Effector memory CD8-positive, alpha-beta T cell (primary cell): ENCODE results near the gene RCE1.
A peak's percentile ranks its signal among the peaks of the same experiment; 100 is the strongest.

Source experiments
- ATAC-seq: fragments of 150-1000 bp; cut with Tn5 transposase; replicated peaks from 2 replicates; pipeline ENCODE4 v1.10.0; 2021; ENCODE audit warnings: mild to moderate bottlenecking, moderate library complexity
- DNase-seq, 3 experiments: peaks; one replicate each; pipeline ENCODE4 v3.0.0; 2021
- H3K27ac Mint-ChIP-seq, 2 donors: one replicate each; pipeline ENCODE4 v1.8.0; 2022; ENCODE audit warnings: mild to moderate bottlenecking in 2 of 2, mixed read lengths in 2 of 2, moderate library complexity in 2 of 2
- H3K27me3 Mint-ChIP-seq, 2 donors: one replicate each; pipeline ENCODE4 v1.8.0; 2022; ENCODE audit warnings: mixed read lengths in 2 of 2
- H3K36me3 Mint-ChIP-seq: one replicate; pipeline ENCODE4 v1.8.0; 2022; ENCODE audit warnings: mild to moderate bottlenecking, moderate library complexity, mixed read lengths; ENCODE audit not compliant: insufficient read depth
- H3K4me1 Mint-ChIP-seq, 2 donors: one replicate each; pipeline ENCODE4 v1.8.0; 2022; ENCODE audit warnings: low read depth in 2 of 2, mixed read lengths in 2 of 2
- H3K4me3 Mint-ChIP-seq, 2 donors: one replicate each; pipeline ENCODE4 v1.8.0; 2022; ENCODE audit warnings: mild to moderate bottlenecking in 2 of 2, mixed read lengths in 2 of 2, moderate library complexity in 2 of 2
- H3K9me3 Mint-ChIP-seq, 2 donors: one replicate each; pipeline ENCODE4 v1.8.0; 2022; ENCODE audit warnings: mixed read lengths in 2 of 2

The RCE1 gene

GRCh38 chr11:66834943-66835342 is 8.3 kb upstream of the RCE1 start:
- H3K4me1 Mint-ChIP-seq, result peaks cover 10 to 12% of the 10 kb centered on the region in 2 donors
- peak overlapping the region in 1 of 2 donors; percentile 42 for H3K27ac Mint-ChIP-seq
- H3K36me3 Mint-ChIP-seq, result peaks cover 8% of the 10 kb centered on the region
- H3K4me3 Mint-ChIP-seq, result no peak overlapping the region
- ATAC-seq (no peak), DNase-seq (no peak)
- no peaks in the 10 kb centered on the region for H3K27me3 Mint-ChIP-seq
- H3K9me3 Mint-ChIP-seq, result no peaks in the 10 kb centered on the region

GRCh38 chr11:66835768-66836405 is 7.4 kb upstream of the RCE1 start:
- Mint-ChIP-seq H3K4me1 (peaks cover 19 to 21% of the 10 kb centered on the region in 2 donors), H3K9me3 (no peaks in the 10 kb centered on the region), H3K36me3 (peaks cover 10% of the 10 kb centered on the region), H3K4me3 (no peak overlapping the region), H3K27me3 (no peaks in the 10 kb centered on the region), H3K27ac (peak overlapping the region in 1 of 2 donors; percentile 24)
- DNase-seq (no peak), ATAC-seq (no peak)

GRCh38 chr11:66840317-66841091 is 2.7 kb upstream of the RCE1 start:
- Mint-ChIP-seq H3K27me3 (no peaks in the 10 kb centered on the region), H3K36me3 (peaks cover 30% of the 10 kb centered on the region), H3K4me3 (no peak overlapping the region), H3K9me3 (no peaks in the 10 kb centered on the region), H3K27ac (peak overlapping the region; percentile 74 to 98), H3K4me1 (peaks cover 42 to 46% of the 10 kb centered on the region in 2 donors)
- no peak for ATAC-seq
- DNase-seq, result no peak

GRCh38 chr11:66841861-66842260 is 1.4 kb upstream of the RCE1 start:
- peaks cover 42 to 46% of the 10 kb centered on the region in 2 donors for H3K4me1 Mint-ChIP-seq
- H3K4me3 Mint-ChIP-seq, result peak overlapping the region; percentile 97
- ATAC-seq (no peak), DNase-seq (no peak)
- no peaks in the 10 kb centered on the region for H3K27me3 Mint-ChIP-seq
- no peaks in the 10 kb centered on the region for H3K9me3 Mint-ChIP-seq
- H3K27ac Mint-ChIP-seq, result peak overlapping the region; percentile 98
- peaks cover 40% of the 10 kb centered on the region for H3K36me3 Mint-ChIP-seq

GRCh38 chr11:66842501-66842895 is 743 bp upstream of the RCE1 start:
- no peak for ATAC-seq

GRCh38 chr11:66843776-66844495 is 695 bp downstream of the RCE1 start:
- peaks cover 40 to 45% of the 10 kb centered on the region in 2 donors for H3K4me1 Mint-ChIP-seq
- DNase-seq, result no peak
- peaks cover 36% of the 10 kb centered on the region for H3K36me3 Mint-ChIP-seq
- H3K9me3 Mint-ChIP-seq, result no peaks in the 10 kb centered on the region
- peak overlapping the region; percentile 97 for H3K4me3 Mint-ChIP-seq
- no peak for ATAC-seq
- no peaks in the 10 kb centered on the region for H3K27me3 Mint-ChIP-seq
- peak overlapping the region; percentile 98 for H3K27ac Mint-ChIP-seq

More at GRCh38 chr11:66842501-66842895, 743 bp upstream of the RCE1 start:
- H3K9me3 Mint-ChIP-seq, result no peaks in the 10 kb centered on the region
- H3K4me1 Mint-ChIP-seq, result peaks cover 42 to 46% of the 10 kb centered on the region in 2 donors
- peak overlapping the region; percentile 98 for H3K27ac Mint-ChIP-seq
- H3K4me3 Mint-ChIP-seq, result peak overlapping the region; percentile 97
- H3K27me3 Mint-ChIP-seq, result no peaks in the 10 kb centered on the region
- no peak for DNase-seq
- peaks cover 36% of the 10 kb centered on the region for H3K36me3 Mint-ChIP-seq

GRCh38 chr11:66844496-66845142 is 1.4 kb downstream of the RCE1 start:
- Mint-ChIP-seq H3K4me1 (peaks cover 34 to 39% of the 10 kb centered on the region in 2 donors), H3K36me3 (peaks cover 38% of the 10 kb centered on the region), H3K9me3 (no peaks in the 10 kb centered on the region)

GRCh38 chr11:66845143-66845875 is 2.1 kb downstream of the RCE1 start:
- H3K36me3 Mint-ChIP-seq, result peaks cover 44% of the 10 kb centered on the region
- DNase-seq, result no peak
- peaks cover 29 to 36% of the 10 kb centered on the region in 2 donors for H3K4me1 Mint-ChIP-seq
- no peaks in the 10 kb centered on the region for H3K9me3 Mint-ChIP-seq
- H3K27me3 Mint-ChIP-seq, result no peaks in the 10 kb centered on the region
- ATAC-seq, result no peak
- H3K27ac Mint-ChIP-seq, result peak overlapping the region; percentile 98
- H3K4me3 Mint-ChIP-seq, result peak overlapping the region; percentile 27 to 97

More at GRCh38 chr11:66844496-66845142, 1.4 kb downstream of the RCE1 start:
- Mint-ChIP-seq H3K27ac (peak overlapping the region; percentile 98), H3K27me3 (no peaks in the 10 kb centered on the region), H3K4me3 (peak overlapping the region; percentile 97)
- DNase-seq (no peak), ATAC-seq (no peak)

GRCh38 chr11:66845876-66846212 is 2.6 kb downstream of the RCE1 start:
- DNase-seq, result no peak
- Mint-ChIP-seq H3K27me3 (no peaks in the 10 kb centered on the region), H3K36me3 (peaks cover 44% of the 10 kb centered on the region), H3K4me1 (peaks cover 24 to 30% of the 10 kb centered on the region in 2 donors), H3K27ac (peak overlapping the region in 1 of 2 donors; percentile 23), H3K4me3 (no peak overlapping the region), H3K9me3 (no peaks in the 10 kb centered on the region)
- no peak for ATAC-seq

- Mint-ChIP-seq H3K36me3 (peaks cover 44% of the 10 kb centered on the region), H3K27ac (no peak overlapping the region), H3K4me1 (peaks cover 19 to 24% of the 10 kb centered on the region in 2 donors), H3K4me3 (peak overlapping the region in 1 of 2 donors; percentile 33), H3K27me3 (no peaks in the 10 kb centered on the region), H3K9me3 (no peaks in the 10 kb centered on the region)
- DNase-seq, result no peak
- no peak for ATAC-seq
These were observed 3.4 kb downstream of the RCE1 start for GRCh38 chr11:66846671-66847091.

GRCh38 chr11:66847461-66848232 is 4.4 kb downstream of the RCE1 start:
- H3K4me3 Mint-ChIP-seq, result no peak overlapping the region
- no peak overlapping the region for H3K27ac Mint-ChIP-seq
- H3K4me1 Mint-ChIP-seq, result peaks cover 10 to 15% of the 10 kb centered on the region in 2 donors
- no peak for DNase-seq
- no peaks in the 10 kb centered on the region for H3K9me3 Mint-ChIP-seq
- no peaks in the 10 kb centered on the region for H3K27me3 Mint-ChIP-seq
- peaks cover 41% of the 10 kb centered on the region for H3K36me3 Mint-ChIP-seq
- ATAC-seq, result no peak
